Thoracic aorta (tissue), 2 donors: ENCODE measurements around the gene SCAF1. TPM values are rescaled to one million over a fixed set of nuclear protein-coding genes. Genes with fewer than 3 reads are reported as not detected.
A peak's percentile ranks its signal among the peaks of the same experiment; 100 is the strongest.

Experiments used
- ATAC-seq: fragments of 150-250 bp; one replicate; pipeline ENCODE4 v1.8.0; 2017; ENCODE audit warnings: low read depth; ENCODE audit not compliant: insufficient number of reproducible peaks, low FRiP score
- DNase-seq: peaks from one replicate; pipeline ENCODE4 v3.0.0-alpha.2; 2020; ENCODE audit warnings: low spot score
- H3K27ac ChIP-seq, 2 donors: fragments of 200-600 bp; sonication (generic); 1 replicate in 1 of 2; 2 replicates in 1 of 2; pipeline ENCODE4 v1.5.1; 2016; ENCODE audit warnings: mild to moderate bottlenecking in 2 of 2, moderate library complexity in 2 of 2
- H3K27me3 ChIP-seq: fragments of 200-600 bp; sonication (generic); replicated peaks from 2 replicates; pipeline ENCODE4 v1.6.0; 2016; ENCODE audit warnings: mild to moderate bottlenecking; ENCODE audit not compliant: insufficient read depth
- H3K36me3 ChIP-seq: fragments of 200-600 bp; sonication (generic); one replicate; pipeline ENCODE4 v1.5.1; 2016
- H3K4me1 ChIP-seq, 2 donors: fragments of 200-600 bp; sonication (generic); 1 replicate in 1 of 2; 2 replicates in 1 of 2; pipeline versions ENCODE4 v1.5.1 to v1.6.0; 2016; ENCODE audit warnings: low read depth in 2 of 2, mild to moderate bottlenecking in 1 of 2; ENCODE audit not compliant: control insufficient read depth in 1 of 2
- H3K4me3 ChIP-seq: fragments of 200-600 bp; sonication (generic); 2 replicates; pipeline ENCODE4 v1.5.1; 2016; ENCODE audit warnings: mild to moderate bottlenecking
- H3K9me3 ChIP-seq: fragments of 200-600 bp; sonication (generic); 2 replicates; pipeline ENCODE4 v1.5.1; 2016
- CTCF ChIP-seq: fragments of 200-600 bp; sonication (generic); IDR thresholded peaks from one replicate; pipeline ENCODE4 v1.5.1; 2019; ENCODE audit warnings: antibody characterized with exemption
- total RNA-seq, 2 donors: library from RNA; depleted of rRNA; stranded (reverse); fragments of >200 nt; gene quantifications; one replicate each; pipeline versions ENCODE4 v1.1.0 to v1.2.3, GENCODE V29; 2016

Gene SCAF1
- total RNA-seq, 2 donors from 2014 or later, result 27.3 to 30.6 TPM

GRCh38 chr19:49669516-49669915, 27.5 kb downstream of the SCAF1 start:
- no peak for TF ChIP-seq CTCF
- ATAC-seq (no peak), DNase-seq (no peak)

GRCh38 chr19:49672131-49672919, 30.3 kb downstream of the SCAF1 start:
- Histone ChIP-seq H3K36me3 (no peaks in the 10 kb centered on the region), H3K27ac (peak overlapping the region in 1 of 2 donors; percentile 48), H3K9me3 (no peaks in the 10 kb centered on the region), H3K4me3 (peak overlapping the region; percentile 33), H3K4me1 (peaks cover 5 to 10% of the 10 kb centered on the region in 2 donors), H3K27me3 (no peaks in the 10 kb centered on the region)
- no peak for DNase-seq
- no peak for ATAC-seq
- peak; percentile 92 for TF ChIP-seq CTCF

More at GRCh38 chr19:49669516-49669915, 27.5 kb downstream of the SCAF1 start:
- Histone ChIP-seq H3K4me1 (peaks cover 4 to 13% of the 10 kb centered on the region in 2 donors), H3K9me3 (no peaks in the 10 kb centered on the region), H3K4me3 (no peak overlapping the region), H3K27ac (no peak overlapping the region), H3K36me3 (no peaks in the 10 kb centered on the region), H3K27me3 (no peaks in the 10 kb centered on the region)

- Histone ChIP-seq H3K27me3 (no peaks in the 10 kb centered on the region), H3K4me1 (peaks cover 24 to 46% of the 10 kb centered on the region in 2 donors), H3K27ac (peak overlapping the region; percentile 90 to 93), H3K4me3 (peak overlapping the region; percentile 67), H3K36me3 (peaks cover 2% of the 10 kb centered on the region), H3K9me3 (no peaks in the 10 kb centered on the region)
- no peak for TF ChIP-seq CTCF
- ATAC-seq (peak; percentile 53), DNase-seq (no peak)
These were observed 34.3 kb downstream of the SCAF1 start for GRCh38 chr19:49676136-49676783.

- ATAC-seq, result peak; percentile 87
- no peak for TF ChIP-seq CTCF
- DNase-seq, result peak; percentile 99
These were observed 34.8 kb downstream of the SCAF1 start for GRCh38 chr19:49676784-49677230.

GRCh38 chr19:49677231-49677900, 35.4 kb downstream of the SCAF1 start, which contains the start of gene PRMT1:
PRMT1 (plus strand) TSS chr19:49677271; CDS start chr19:49677281, 10 bp downstream.
- ATAC-seq (no peak), DNase-seq (no peak)
- H3K27ac ChIP-seq, result peak within 1 kb of the TSS; percentile 90 to 93
- H3K4me3 ChIP-seq, result peak within 1 kb of the TSS; percentile 87
- no peak for TF ChIP-seq CTCF
- H3K36me3 ChIP-seq, result peaks cover 11% of the 10 kb centered on the region
- H3K27me3 ChIP-seq, result no peaks in the 10 kb centered on the region
- H3K9me3 ChIP-seq, result no peaks in the 10 kb centered on the region
- H3K4me1 ChIP-seq, result peaks cover 24 to 41% of the 10 kb centered on the region in 2 donors

More at GRCh38 chr19:49676784-49677230, 34.8 kb downstream of the SCAF1 start:
- peak overlapping the region; percentile 90 to 93 for H3K27ac ChIP-seq
- peaks cover 5% of the 10 kb centered on the region for H3K36me3 ChIP-seq
- H3K4me1 ChIP-seq, result peaks cover 24 to 46% of the 10 kb centered on the region in 2 donors
- H3K9me3 ChIP-seq, result no peaks in the 10 kb centered on the region
- H3K27me3 ChIP-seq, result no peaks in the 10 kb centered on the region
- H3K4me3 ChIP-seq, result peak overlapping the region; percentile 87
